Measurements from ENCODE around the gene DGKD.

GRCh38 chr2:233497692-233498091, 143.4 kb downstream of the DGKD start:
- TF ChIP-seq POLR2A (IDR thresholded peaks at IDR 0.05) = no peak
- no peak for TF ChIP-seq CTCF (IDR thresholded peaks at IDR 0.05)
